HG03378 (cell line): ENCODE measurements around the gene RBM15.
A peak's percentile ranks its signal among the peaks of the same experiment; 100 is the strongest.

Experiments
- ATAC-seq: cut with Tn5 transposase; IDR thresholded peaks from one replicate; pipeline ENCODE4 v1.9.1; 2021; ENCODE audit warnings: mild to moderate bottlenecking, moderate library complexity; ENCODE audit not compliant: unreplicated experiment

Gene RBM15

GRCh38 chr1:110319332-110320167 is 19.6 kb upstream of the RBM15 start:
- ATAC-seq: no peak

- no peak for ATAC-seq
These were observed 19.0 kb upstream of the RBM15 start for GRCh38 chr1:110320168-110320518.

GRCh38 chr1:110321045-110321444 is 18.1 kb upstream of the RBM15 start:
- no peak for ATAC-seq

- ATAC-seq: no peak
These were observed 17.3 kb upstream of the RBM15 start for GRCh38 chr1:110321846-110322245.

GRCh38 chr1:110324667-110325066 is 14.5 kb upstream of the RBM15 start:
- ATAC-seq: no peak

GRCh38 chr1:110326826-110327225 is 12.4 kb upstream of the RBM15 start:
- no peak for ATAC-seq

- ATAC-seq: no peak
These were observed 10.9 kb upstream of the RBM15 start for GRCh38 chr1:110328274-110328673.

GRCh38 chr1:110328700-110329099 is 10.5 kb upstream of the RBM15 start:
- no peak for ATAC-seq

- no peak for ATAC-seq
These were observed 3.9 kb upstream of the RBM15 start for GRCh38 chr1:110335265-110335664.

- ATAC-seq: no peak
These were observed 2.7 kb upstream of the RBM15 start for GRCh38 chr1:110336300-110337039.

GRCh38 chr1:110337704-110338308 is 1.4 kb upstream of the RBM15 start:
- ATAC-seq: no peak

- peak; percentile 61 for ATAC-seq
These were observed 780 bp upstream of the RBM15 start for GRCh38 chr1:110338309-110338885.

GRCh38 chr1:110339407-110340206 is 430 bp downstream of the RBM15 start:
- ATAC-seq: no peak

GRCh38 chr1:110340207-110340468 is 961 bp downstream of the RBM15 start:
- ATAC-seq: no peak

- no peak for ATAC-seq
These were observed 2.1 kb downstream of the RBM15 start for GRCh38 chr1:110341146-110341871.

- no peak for ATAC-seq
These were observed 2.7 kb downstream of the RBM15 start for GRCh38 chr1:110341872-110342331.

- no peak for ATAC-seq
These were observed 4.1 kb downstream of the RBM15 start for GRCh38 chr1:110343249-110343648.

GRCh38 chr1:110344152-110344551 is 5.0 kb downstream of the RBM15 start:
- no peak for ATAC-seq

- no peak for ATAC-seq
These were observed 6.3 kb downstream of the RBM15 start for GRCh38 chr1:110345480-110345879.

GRCh38 chr1:110346690-110347089 is 7.5 kb downstream of the RBM15 start:
- no peak for ATAC-seq
